Uterus (tissue), 4 donors: ENCODE measurements around the gene PLCL1. TPM values are rescaled to one million over a fixed set of nuclear protein-coding genes. Genes with fewer than 3 reads are reported as not detected.

Source experiments
- DNase-seq, 2 donors: peaks; one replicate each; pipeline ENCODE4 v3.0.0-alpha.2; 2019 to 2020
- H3K27ac ChIP-seq, 2 donors: fragments of 200-600 bp; sonication (generic); 1 replicate in 1 of 2; 2 replicates in 1 of 2; pipeline ENCODE4 v1.5.1; 2016 to 2018
- H3K27me3 ChIP-seq, 2 donors: fragments of 200-600 bp; sonication (generic); one replicate each; pipeline ENCODE4 v1.5.1; 2018 to 2019; ENCODE audit warnings: control low read depth in 1 of 2
- H3K36me3 ChIP-seq, 2 donors: fragments of 200-600 bp; sonication (generic); one replicate each; pipeline ENCODE4 v1.5.1; 2019; ENCODE audit warnings: control low read depth in 1 of 2
- H3K4me1 ChIP-seq, 2 donors: fragments of 200-600 bp; sonication (generic); one replicate each; pipeline ENCODE4 v1.5.1; 2018 to 2019; ENCODE audit warnings: control low read depth in 1 of 2
- H3K4me3 ChIP-seq, 2 donors: fragments of 200-600 bp; sonication (generic); 1 replicate in 1 of 2; 2 replicates in 1 of 2; pipeline ENCODE4 v1.5.1; 2018 to 2019; ENCODE audit warnings: mild to moderate bottlenecking in 1 of 2
- H3K9me3 ChIP-seq, 2 donors: fragments of 200-600 bp; sonication (generic); one replicate each; pipeline ENCODE4 v1.5.1; 2019; ENCODE audit warnings: control low read depth in 1 of 2
- POLR2A ChIP-seq, 2 donors: fragments of 450-650 bp; IDR thresholded peaks; one replicate each; pipeline ENCODE4 v1.6.1; 2016; ENCODE audit warnings: antibody characterized with exemption in 2 of 2, mild to moderate bottlenecking in 1 of 2, moderate library complexity in 1 of 2
- intact Hi-C: fragments of 100-400 bp; cut with DNase I; formaldehyde crosslinking; loops from one replicate; pipeline ENCODE4 v1.15.1; 2023; ENCODE audit warnings: low total_unique reads
- total RNA-seq, 4 donors: library from RNA; depleted of rRNA in 3 of 4; stranded (reverse); fragments of >200 nt in 3 of 4; gene quantifications; one replicate each; pipeline versions ENCODE4 v1.1.0 to v1.2.4, GENCODE V29; 2014 to 2023
- TF ChIP-seq, protein P1 (sequence below), 4 experiments: fragments of 200-600 bp in 2 of 4; fragments of 450-650 bp in 2 of 4; sonication (generic) in 2 of 4; IDR thresholded peaks; one replicate each; pipeline ENCODE4 v1.5.1; 2016 to 2019; ENCODE audit warnings: antibody characterized with exemption in 4 of 4, mild to moderate bottlenecking in 2 of 4, moderate library complexity in 1 of 4
- donor health status: DM: yes; HTN: yes; CAD: no.

Gene PLCL1
- total RNA-seq, 4 donors from 2014 or later: 7.3 to 32.5 (median 15.0) TPM

DNA sequence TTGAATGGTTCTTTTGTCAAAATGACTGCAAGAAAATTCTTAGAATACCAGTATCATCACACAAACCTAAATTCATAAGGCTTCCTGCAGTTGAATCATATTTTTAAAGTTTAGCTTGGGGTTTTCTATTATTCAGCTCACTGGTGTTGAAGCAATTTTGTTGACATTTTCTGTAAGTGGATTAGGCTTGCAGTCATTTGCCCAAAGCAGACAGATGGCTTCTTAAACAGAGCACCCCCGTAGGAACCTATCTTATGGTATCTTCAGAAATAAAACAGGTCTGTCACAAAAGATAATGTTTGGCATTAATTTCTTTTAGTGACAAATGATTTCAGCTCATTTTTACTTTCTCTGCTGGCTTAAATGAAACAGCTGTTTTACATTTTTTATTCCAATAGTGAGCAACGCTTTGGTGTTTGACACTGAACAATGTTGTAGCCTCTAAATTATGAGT lies 331.1 kb downstream of the PLCL1 start:
- H3K4me3 ChIP-seq: no peak overlapping the region
- H3K27me3 ChIP-seq: no peaks in the 10 kb centered on the region
- no peak overlapping the region for H3K27ac ChIP-seq
- intact Hi-C loops: no loop called here
- no peaks in the 10 kb centered on the region for H3K9me3 ChIP-seq
- no peaks in the 10 kb centered on the region for H3K36me3 ChIP-seq
- DNase-seq: no peak
- no peak for TF ChIP-seq POLR2A (IDR thresholded peaks at IDR 0.05)
- TF ChIP-seq, protein P1, sequence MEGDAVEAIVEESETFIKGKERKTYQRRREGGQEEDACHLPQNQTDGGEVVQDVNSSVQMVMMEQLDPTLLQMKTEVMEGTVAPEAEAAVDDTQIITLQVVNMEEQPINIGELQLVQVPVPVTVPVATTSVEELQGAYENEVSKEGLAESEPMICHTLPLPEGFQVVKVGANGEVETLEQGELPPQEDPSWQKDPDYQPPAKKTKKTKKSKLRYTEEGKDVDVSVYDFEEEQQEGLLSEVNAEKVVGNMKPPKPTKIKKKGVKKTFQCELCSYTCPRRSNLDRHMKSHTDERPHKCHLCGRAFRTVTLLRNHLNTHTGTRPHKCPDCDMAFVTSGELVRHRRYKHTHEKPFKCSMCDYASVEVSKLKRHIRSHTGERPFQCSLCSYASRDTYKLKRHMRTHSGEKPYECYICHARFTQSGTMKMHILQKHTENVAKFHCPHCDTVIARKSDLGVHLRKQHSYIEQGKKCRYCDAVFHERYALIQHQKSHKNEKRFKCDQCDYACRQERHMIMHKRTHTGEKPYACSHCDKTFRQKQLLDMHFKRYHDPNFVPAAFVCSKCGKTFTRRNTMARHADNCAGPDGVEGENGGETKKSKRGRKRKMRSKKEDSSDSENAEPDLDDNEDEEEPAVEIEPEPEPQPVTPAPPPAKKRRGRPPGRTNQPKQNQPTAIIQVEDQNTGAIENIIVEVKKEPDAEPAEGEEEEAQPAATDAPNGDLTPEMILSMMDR (IDR thresholded peaks at IDR 0.05): no peak
- no peaks in the 10 kb centered on the region for H3K4me1 ChIP-seq

DNA sequence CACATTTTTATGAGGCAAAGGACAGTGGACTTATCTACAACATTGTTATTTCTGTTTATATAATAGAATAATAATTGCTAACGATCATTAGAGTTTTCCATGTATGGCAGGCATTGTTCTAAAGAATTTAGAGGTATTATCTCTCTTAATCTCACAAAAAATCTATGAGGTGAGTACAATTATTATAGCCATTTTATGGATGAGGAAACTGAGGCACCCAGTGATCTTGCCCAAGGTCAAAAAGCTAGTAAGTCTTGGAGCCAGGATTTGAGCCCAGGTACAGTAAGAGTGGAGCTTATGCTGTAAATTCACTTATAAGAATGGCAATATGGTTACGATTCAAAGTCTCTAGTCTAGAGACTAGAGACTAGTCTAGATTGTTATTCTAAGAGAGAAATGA lies 331.7 kb downstream of the PLCL1 start:
- H3K9me3 ChIP-seq: no peaks in the 10 kb centered on the region
- no peaks in the 10 kb centered on the region for H3K4me1 ChIP-seq
- TF ChIP-seq, protein P1 (IDR thresholded peaks at IDR 0.05): no peak
- no peak for TF ChIP-seq POLR2A (IDR thresholded peaks at IDR 0.05)
- H3K27ac ChIP-seq: no peak overlapping the region
- no peaks in the 10 kb centered on the region for H3K36me3 ChIP-seq
- DNase-seq: no peak
- no peaks in the 10 kb centered on the region for H3K27me3 ChIP-seq
- intact Hi-C loops: no loop called here
- no peak overlapping the region for H3K4me3 ChIP-seq

DNA sequence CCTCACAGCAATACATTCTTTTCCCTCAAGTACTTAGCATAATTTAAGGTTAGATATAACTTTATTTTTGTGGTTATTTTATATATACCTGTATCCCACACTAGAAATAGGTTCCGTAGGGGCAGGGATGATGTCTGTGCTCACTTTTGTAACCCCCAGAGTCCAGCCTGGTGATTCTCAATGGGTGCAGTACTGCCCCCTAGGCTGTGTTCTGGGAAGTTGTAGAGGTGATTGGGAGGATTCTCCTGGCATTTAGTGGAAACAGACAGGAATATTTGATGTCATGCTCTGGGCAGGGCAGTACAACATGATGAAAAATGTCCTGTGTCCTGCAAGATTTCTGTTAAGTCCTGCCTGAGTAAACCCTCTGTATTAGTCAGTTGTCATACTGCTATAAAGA lies 333.3 kb downstream of the PLCL1 start:
- no peak for TF ChIP-seq POLR2A (IDR thresholded peaks at IDR 0.05)
- TF ChIP-seq, protein P1 (IDR thresholded peaks at IDR 0.05): peak in 1 of 4 experiments; percentile 10
- no peaks in the 10 kb centered on the region for H3K4me1 ChIP-seq
- H3K27me3 ChIP-seq: no peaks in the 10 kb centered on the region
- no peak for DNase-seq
- no peak overlapping the region for H3K27ac ChIP-seq
- intact Hi-C loops: no loop called here
- H3K36me3 ChIP-seq: no peaks in the 10 kb centered on the region
- H3K9me3 ChIP-seq: no peaks in the 10 kb centered on the region
- no peak overlapping the region for H3K4me3 ChIP-seq

DNA sequence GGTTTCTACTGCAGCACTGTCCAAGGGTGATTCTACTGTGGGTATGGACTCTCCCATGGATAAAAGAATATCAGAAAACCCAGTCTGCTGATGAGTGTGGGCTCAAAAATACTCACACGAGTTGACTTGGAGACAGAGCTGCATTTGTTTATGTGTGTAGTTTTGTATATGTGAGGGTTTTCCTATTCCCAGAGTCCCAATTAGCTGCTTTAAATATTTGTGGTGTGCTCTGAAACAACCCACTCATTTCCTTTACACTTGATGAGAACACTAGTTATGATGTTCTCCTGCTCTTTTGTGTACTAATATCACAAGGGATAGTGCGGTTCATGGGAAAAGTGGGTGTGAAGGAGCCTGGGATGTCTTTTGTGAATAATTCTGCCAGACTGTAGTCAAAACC lies 337.3 kb downstream of the PLCL1 start:
- Histone ChIP-seq H3K4me1 (no peaks in the 10 kb centered on the region), H3K27ac (no peak overlapping the region), H3K27me3 (no peaks in the 10 kb centered on the region), H3K4me3 (no peak overlapping the region), H3K36me3 (no peaks in the 10 kb centered on the region), H3K9me3 (no peaks in the 10 kb centered on the region)
- TF ChIP-seq POLR2A (IDR thresholded peaks at IDR 0.05): no peak
- TF ChIP-seq, protein P1 (IDR thresholded peaks at IDR 0.05): no peak
- intact Hi-C loops: no loop called here
- no peak for DNase-seq

DNA sequence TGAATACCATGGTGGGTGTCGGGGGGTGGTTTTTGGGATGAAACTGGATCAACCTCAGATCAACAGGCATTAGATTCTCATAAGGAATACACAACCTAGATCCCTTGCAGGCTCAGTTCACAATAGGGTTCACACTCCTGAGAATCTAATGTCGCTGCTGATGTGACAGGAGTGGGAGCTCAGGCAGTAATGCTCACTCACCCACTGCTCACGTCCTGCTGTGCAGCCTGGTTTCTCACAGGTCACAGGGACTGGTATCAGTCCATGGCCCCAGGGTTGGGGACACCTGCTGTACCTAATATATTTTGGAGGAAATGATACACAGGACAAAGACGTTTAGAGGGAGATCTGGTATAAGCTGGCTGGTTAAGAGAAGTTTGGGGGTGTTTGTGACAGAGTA lies 338.8 kb downstream of the PLCL1 start:
- DNase-seq: no peak
- Histone ChIP-seq H3K27me3 (no peaks in the 10 kb centered on the region), H3K9me3 (no peaks in the 10 kb centered on the region), H3K36me3 (no peaks in the 10 kb centered on the region), H3K4me1 (no peaks in the 10 kb centered on the region), H3K27ac (no peak overlapping the region), H3K4me3 (no peak overlapping the region)
- TF ChIP-seq, protein P1 (IDR thresholded peaks at IDR 0.05): no peak
- TF ChIP-seq POLR2A (IDR thresholded peaks at IDR 0.05): no peak
- intact Hi-C loops: no loop called here
